HepG2 (cell line): Measurements from ENCODE around the gene PROC. TPM values are rescaled to one million over a fixed set of nuclear protein-coding genes. Genes with fewer than 3 reads are reported as not detected.
A peak's percentile ranks its signal among the peaks of the same experiment; 100 is the strongest.

Experiments used
- E2F5 ChIP-seq: sonication (generic); formaldehyde crosslinking; conservative IDR thresholded peaks from 2 replicates; pipeline ENCODE4 v1.4.0; 2020; ENCODE audit warnings: missing genetic modification reagents
- FLYWCH1 ChIP-seq: sonication (generic); formaldehyde crosslinking; IDR thresholded peaks from 2 replicates; pipeline ENCODE4 v1.8.1; 2023; ENCODE audit warnings: mild to moderate bottlenecking, missing genetic modification reagents
- HDAC6 ChIP-seq: fragments of 200-600 bp; sonication (generic); IDR thresholded peaks from 2 replicates; pipeline ENCODE4 v1.7.0; 2017; ENCODE audit warnings: mild to moderate bottlenecking, antibody characterized with exemption, low read length, low read depth
- HNF1A ChIP-seq, 2 experiments: sonication (generic) in 1 of 2; formaldehyde crosslinking in 1 of 2; IDR thresholded peaks; 2 replicates each; pipeline versions ENCODE4 v1.4.0 to v1.6.1; 2016 to 2020; ENCODE audit warnings: borderline replicate concordance in 1 of 2, low read depth in 1 of 2, mild to moderate bottlenecking in 1 of 2, missing genetic modification reagents in 1 of 2
- MEF2D ChIP-seq: sonication (generic); formaldehyde crosslinking; IDR thresholded peaks from 2 replicates; pipeline ENCODE4 v1.5.1; 2020; ENCODE audit warnings: mild to moderate bottlenecking, missing genetic modification reagents
- PRDM10 ChIP-seq: sonication (generic); formaldehyde crosslinking; IDR thresholded peaks from 2 replicates; pipeline ENCODE4 v1.4.0; 2020; ENCODE audit warnings: low read depth, missing genetic modification reagents
- TBX2 ChIP-seq: sonication (generic); formaldehyde crosslinking; IDR thresholded peaks from 2 replicates; pipeline ENCODE4 v1.5.0; 2020; ENCODE audit warnings: missing genetic modification reagents, mild to moderate bottlenecking, borderline replicate concordance
- ZBTB8A ChIP-seq: sonication (generic); formaldehyde crosslinking; IDR thresholded peaks from 2 replicates; pipeline ENCODE4 v1.4.0; 2020; ENCODE audit warnings: mild to moderate bottlenecking, low read depth, missing genetic modification reagents, borderline replicate concordance
- ZNF296 ChIP-seq: sonication (generic); formaldehyde crosslinking; conservative IDR thresholded peaks from 2 replicates; pipeline ENCODE4 v1.5.0; 2020; ENCODE audit warnings: mild to moderate bottlenecking, missing genetic modification reagents
- ZNF30 ChIP-seq: sonication (generic); formaldehyde crosslinking; IDR thresholded peaks from 2 replicates; pipeline ENCODE4 v1.5.0; 2020; ENCODE audit warnings: mild to moderate bottlenecking, missing genetic modification reagents
- ZNF350 ChIP-seq: sonication (generic); formaldehyde crosslinking; IDR thresholded peaks from 2 replicates; pipeline ENCODE4 v1.4.0; 2020; ENCODE audit warnings: mild to moderate bottlenecking, low read depth, missing genetic modification reagents, borderline replicate concordance
- ZNF451 ChIP-seq: sonication (generic); formaldehyde crosslinking; IDR thresholded peaks from 2 replicates; pipeline ENCODE4 v1.5.0; 2020; ENCODE audit warnings: mild to moderate bottlenecking, missing genetic modification reagents
- ZNF580 ChIP-seq: IDR thresholded peaks from 2 replicates; pipeline ENCODE4 v1.6.1; 2016; ENCODE audit warnings: low read depth, borderline replicate concordance
- ZXDC ChIP-seq: sonication (generic); formaldehyde crosslinking; IDR thresholded peaks from 2 replicates; pipeline ENCODE4 v1.5.0; 2020; ENCODE audit warnings: mild to moderate bottlenecking, missing genetic modification reagents
- polyA plus RNA-seq, 8 experiments: library from polyadenylated mRNA; depleted of rRNA in 3 of 8; stranded (reverse) in 7 of 8; unstranded in 1 of 8; fragments of >200 nt; fragmentation: Illumina TruSeq in 4 of 8; extraction: Trizol in 4 of 8; gene quantifications; 2 replicates each; pipeline versions ENCODE4 v1.2.1 to v1.2.3, GENCODE V29; 2011 to 2016; ENCODE audit warnings: low read depth in 4 of 8, missing spikeins in 1 of 8, mixed read lengths in 1 of 8; ENCODE audit not compliant: insufficient read depth in 1 of 8
- total RNA-seq, 5 experiments: library from RNA; depleted of rRNA; stranded (reverse); fragments of >200 nt; fragmentation: Illumina TruSeq; extraction: Trizol; gene quantifications; 2 replicates each; pipeline ENCODE4 v1.2.3, GENCODE V29; 2016; ENCODE audit warnings: low read depth in 1 of 5

The PROC gene
- total and polyA plus RNA-seq, 2 of the 13 experiments (the other 11 are each of a cell fraction or from before 2014, with no cell fraction given) = 134 to 185 TPM

- TF ChIP-seq HNF1A (IDR thresholded peaks at IDR 0.05; ENCODE audit: low read depth) = peak; percentile 100
- TF ChIP-seq HNF1A (CRISPR knock-in tag; IDR thresholded peaks at IDR 0.05; ENCODE audit: borderline replicate concordance) = peak; percentile 100
- no peak; the same call in 1 of the 2 replicates for TF ChIP-seq ZNF296 (CRISPR knock-in tag)
- TF ChIP-seq FLYWCH1 (CRISPR knock-in tag) = no peak
- TF ChIP-seq ZNF451 (CRISPR knock-in tag) = no peak; the same call in 1 of the 2 replicates
- TF ChIP-seq ZXDC (CRISPR knock-in tag) = no peak
- TF ChIP-seq E2F5 (CRISPR knock-in tag) = no peak
- TF ChIP-seq ZNF580 (CRISPR knock-in tag) = peak; percentile 97; the same call in 1 of the 2 replicates
- TF ChIP-seq MEF2D (CRISPR knock-in tag) = 0 out of 2 replicates have a peak, but pooled peaks have one; percentile 78
- TF ChIP-seq TBX2 (CRISPR knock-in tag) = peak; percentile 97
- no peak for TF ChIP-seq ZBTB8A (CRISPR knock-in tag)
- no peak for TF ChIP-seq HDAC6
- no peak for TF ChIP-seq ZNF30 (CRISPR knock-in tag)
- TF ChIP-seq PRDM10 = peak; percentile 92
- TF ChIP-seq ZNF350 (CRISPR knock-in tag) = peak; percentile 98
Observed at GRCh38 chr2:127437781-127438726, 19.8 kb downstream of the PROC start (continued).
